Endothelial cell of umbilical vein (primary cell): ENCODE data around the gene ZNF609. TPM values are rescaled to one million over a fixed set of nuclear protein-coding genes. Genes with fewer than 3 reads are reported as not detected.

ENCODE experiments used
- BruUV-seq: library from RNA; stranded (reverse); fragments of 400-500 nt; replicated peaks from 2 replicates; lab custom pipeline; 2021; lab: Mats Ljungman, UMichigan
- CTCF ChIA-PET: fragments of 300-600, 350-600 bp; sonication (Branson Sonifier 250); formaldehyde crosslinking; loops from one replicate; lab custom pipeline; 2021; ENCODE audit warnings: antibody characterized with exemption, inconsistent platforms; lab: Charles Lee
- POLR2A ChIA-PET: fragments of 300-600, 350-600 bp; sonication (Branson Sonifier 250); formaldehyde crosslinking; loops from one replicate; lab custom pipeline; 2021; ENCODE audit warnings: antibody characterized with exemption, inconsistent platforms; lab: Charles Lee
- DNase-seq: peaks from one replicate; pipeline ENCODE4 v3.0.0-alpha.2; 2011; ENCODE audit warnings: low read depth, low spot score
- FAIRE-seq: peaks from 2 replicates; lab custom pipeline; 2011; peaks lifted over from hg19 to GRCh38; lab: Jason Lieb, UNC
- H2AFZ ChIP-seq: 2 replicates; pipeline ENCODE4 v1.6.0; 2012; ENCODE audit warnings: low read depth, low read length, control low read depth, inconsistent platforms
- H3K27ac ChIP-seq: 2 replicates; pipeline ENCODE4 v1.5.1; 2011; ENCODE audit warnings: low read depth, mild to moderate bottlenecking, control low read depth, low read length, moderate library complexity; ENCODE audit not compliant: insufficient read depth
- H3K27me3 ChIP-seq, 2 experiments: 2 replicates each; pipeline versions ENCODE4 v1.6.0 to v1.6.1; 2011; ENCODE audit warnings: low read length in 2 of 2, mixed read lengths in 1 of 2; ENCODE audit not compliant: control insufficient read depth in 2 of 2, insufficient read depth in 2 of 2
- H3K36me3 ChIP-seq, 2 experiments: 2 replicates in 1 of 2; 3 replicates in 1 of 2; pipeline ENCODE4 v1.5.1; 2011; ENCODE audit warnings: low read length in 2 of 2, mild to moderate bottlenecking in 1 of 2, moderate library complexity in 1 of 2; ENCODE audit not compliant: control insufficient read depth in 2 of 2, insufficient read depth in 2 of 2; ENCODE audit errors: extremely low read depth in 1 of 2
- H3K4me1 ChIP-seq: 3 replicates; pipeline ENCODE4 v1.5.1; 2011; ENCODE audit warnings: mild to moderate bottlenecking, low read length; ENCODE audit not compliant: control insufficient read depth, insufficient read depth; ENCODE audit errors: extremely low read depth
- H3K4me2 ChIP-seq: 2 replicates; pipeline ENCODE4 v1.6.1; 2011; ENCODE audit warnings: low read length, control low read depth, mixed read lengths; ENCODE audit not compliant: insufficient read depth
- H3K4me3 ChIP-seq, 3 experiments: fragments of 200-600 bp in 1 of 3; sonication (generic), shearing (Covaris generic) in 1 of 3; replicated peaks in 1 of 3; 2 replicates each; pipeline ENCODE4 v1.5.1; 2011 to 2016; ENCODE audit warnings: control low read depth in 3 of 3, low read length in 3 of 3, mild to moderate bottlenecking in 2 of 3, inconsistent platforms in 1 of 3, low read depth in 1 of 3, moderate library complexity in 1 of 3; ENCODE audit not compliant: insufficient read depth in 1 of 3
- H3K79me2 ChIP-seq: 2 replicates; pipeline ENCODE4 v1.6.0; 2012; ENCODE audit warnings: low read length, inconsistent platforms; ENCODE audit not compliant: control insufficient read depth, insufficient read depth
- H3K9ac ChIP-seq: replicated peaks from 2 replicates; pipeline ENCODE3; 2011; ENCODE audit warnings: low read length, control low read depth; ENCODE audit not compliant: insufficient read depth; ENCODE audit errors: extremely low read depth
- H3K9me1 ChIP-seq: replicated peaks from 3 replicates; pipeline ENCODE4 v1.6.0; 2011; ENCODE audit warnings: mild to moderate bottlenecking, low read length; ENCODE audit not compliant: control insufficient read depth, insufficient read depth; ENCODE audit errors: extremely low read depth
- H3K9me3 ChIP-seq: replicated peaks from 2 replicates; pipeline ENCODE4 v1.5.1; 2012; ENCODE audit warnings: low read length, inconsistent platforms; ENCODE audit not compliant: control insufficient read depth, insufficient read depth
- H4K20me1 ChIP-seq: replicated peaks from 2 replicates; pipeline ENCODE3; 2011; ENCODE audit warnings: mild to moderate bottlenecking, low read length; ENCODE audit not compliant: control insufficient read depth, insufficient read depth; ENCODE audit errors: extremely low read depth
- CTCF ChIP-seq, 2 donors: IDR thresholded peaks; 1 replicate in 1 of 2; 2 replicates in 1 of 2; pipeline ENCODE4 v1.5.1; 2011; ENCODE audit warnings: low read length in 2 of 2, mild to moderate bottlenecking in 2 of 2, moderate library complexity in 2 of 2, control low read depth in 1 of 2, inconsistent platforms in 1 of 2, low read depth in 1 of 2; ENCODE audit not compliant: insufficient read depth in 1 of 2; ENCODE audit errors: extremely low read depth in 1 of 2
- EZH2 ChIP-seq: IDR thresholded peaks from 2 replicates; pipeline ENCODE4 v1.6.1; 2012; ENCODE audit warnings: borderline replicate concordance, low read depth, mild to moderate bottlenecking, moderate library complexity, low read length, inconsistent platforms; ENCODE audit not compliant: severe bottlenecking
- FOS ChIP-seq: IDR thresholded peaks from 2 replicates; pipeline ENCODE4 v1.6.1; 2011; ENCODE audit warnings: mild to moderate bottlenecking, low read length, moderate library complexity, borderline replicate concordance; ENCODE audit not compliant: insufficient read depth
- GATA2 ChIP-seq: IDR thresholded peaks from 2 replicates; pipeline ENCODE4 v1.7.0; 2011; ENCODE audit warnings: low read depth, mild to moderate bottlenecking, moderate library complexity, mixed read lengths, low read length; ENCODE audit not compliant: insufficient read length, insufficient read depth
- JUN ChIP-seq: IDR thresholded peaks from 2 replicates; pipeline ENCODE4 v1.6.1; 2011; ENCODE audit warnings: borderline replicate concordance, low read depth; ENCODE audit not compliant: insufficient read length, insufficient read depth
- MAX ChIP-seq: IDR thresholded peaks from 2 replicates; pipeline ENCODE4 v1.6.1; 2011; ENCODE audit not compliant: insufficient read depth, insufficient read length
- MYC ChIP-seq: IDR thresholded peaks from one replicate; pipeline ENCODE4 v1.6.1; 2011; ENCODE audit warnings: mild to moderate bottlenecking, low read depth, low read length
- POLR2A ChIP-seq: IDR thresholded peaks from 2 replicates; pipeline ENCODE4 v1.6.1; 2012; ENCODE audit warnings: low read depth, mild to moderate bottlenecking, control low read depth, low read length
- POLR2AphosphoS5 ChIP-seq: IDR thresholded peaks from 2 replicates; pipeline ENCODE4 v1.6.1; 2012; ENCODE audit warnings: low read depth, mild to moderate bottlenecking, control low read depth, low read length, moderate library complexity; ENCODE audit not compliant: insufficient read depth
- dilution Hi-C: fragments of 300-500 bp; cut with MboI; formaldehyde crosslinking; loops from one replicate; pipeline ENCODE4 v1.15.0; 2019; ENCODE audit warnings: low sequenced_read_pairs; ENCODE audit not compliant: extremely low pct_ligation_motif_present
- intact Hi-C: fragments of 100-400 bp; cut with micrococcal nuclease; formaldehyde crosslinking; loops from one replicate; pipeline ENCODE4 v1.10.0; 2022
- polyA plus RNA-seq, 4 experiments: library from polyadenylated mRNA; depleted of rRNA in 3 of 4; stranded (reverse) in 3 of 4; unstranded in 1 of 4; fragments of >200 nt; gene quantifications; 2 replicates each; pipeline versions ENCODE4 v1.2.1 to v1.2.3, GENCODE V29; 2011 to 2012; ENCODE audit warnings: missing spikeins in 1 of 4
- total RNA-seq: library from RNA; stranded (reverse); gene quantifications from 2 replicates; pipeline ENCODE4 v1.2.3, GENCODE V29; 2021

Gene ZNF609
- total and polyA plus RNA-seq, 2 donors (not counting 3 experiments of a cell fraction or from before 2014, with no cell fraction given): 18.2 to 49.6 TPM

- intact Hi-C loops: no loop called here
- POLR2A ChIA-PET: no interaction called here
Measured at GRCh38 chr15:64560501-64560900, 100.1 kb downstream of the ZNF609 start.

More at GRCh38 chr15:64560501-64560900, 100.1 kb downstream of the ZNF609 start:
- H4K20me1 ChIP-seq: peaks cover 9% of the 10 kb centered on the region
- no peaks in the 10 kb centered on the region for H3K9me3 ChIP-seq
- dilution Hi-C loops: no loop called here
- FAIRE-seq (no peak), DNase-seq (no peak)
- H3K9ac ChIP-seq: no peak overlapping the region
- H3K27ac ChIP-seq: no peak overlapping the region
- CTCF ChIA-PET: no interaction called here
- H3K4me1 ChIP-seq: peaks cover 13% of the 10 kb centered on the region
- no peak overlapping the region for H2AFZ ChIP-seq
- H3K79me2 ChIP-seq: peaks cover 82% of the 10 kb centered on the region
- H3K9me1 ChIP-seq: no peaks in the 10 kb centered on the region
- no TSS peak for BruUV-seq
- no peak overlapping the region for H3K4me3 ChIP-seq
- TF ChIP-seq GATA2 (no peak), POLR2AphosphoS5 (no peak), EZH2 (no peak), FOS (no peak), CTCF (IDR thresholded peaks at IDR 0.05; ENCODE audit: extremely low read depth in 1 of 2, insufficient read depth in 1 of 2, low read depth in 1 of 2, low read length in 2 of 2) (no peak), JUN (no peak), MAX (no peak), POLR2A (no peak), MYC (no peak)
- H3K36me3 ChIP-seq: no peaks in the 10 kb centered on the region
- no peak overlapping the region for H3K4me2 ChIP-seq
- H3K27me3 ChIP-seq: no peaks in the 10 kb centered on the region
